GM21825 (cell line): ENCODE measurements around the gene FMO5.
"Not testable (repeated sequence)": the region's sequence is repeated elsewhere in the genome, so short reads cannot be mapped to it uniquely, and the experiment has no call there.

Source experiments
- ATAC-seq: cut with Tn5 transposase; IDR thresholded peaks from one replicate; pipeline ENCODE4 v1.9.1; 2021; ENCODE audit warnings: mild to moderate bottlenecking, moderate library complexity; ENCODE audit not compliant: unreplicated experiment

The FMO5 gene

GRCh38 chr1:147157116-147157515, 68.0 kb downstream of the FMO5 start:
- ATAC-seq: not testable (repeated sequence)

GRCh38 chr1:147156642-147157041, 68.5 kb downstream of the FMO5 start:
- ATAC-seq: no peak

- no peak for ATAC-seq
Observed at GRCh38 chr1:147152772-147153171, 72.4 kb downstream of the FMO5 start.

GRCh38 chr1:147151244-147151643, 73.9 kb downstream of the FMO5 start:
- ATAC-seq: no peak

GRCh38 chr1:147142886-147143285, 82.3 kb downstream of the FMO5 start:
- no peak for ATAC-seq
